ENCODE results near the gene C16orf78. TPM values are rescaled to one million over a fixed set of nuclear protein-coding genes. Genes with fewer than 3 reads are reported as not detected.
A peak's percentile ranks its signal among the peaks of the same experiment; 100 is the strongest.

The C16orf78 gene
- total RNA-seq, 1 donor from 2014 or later, result not detected

- no peak for DNase-seq (ENCODE audit: low spot score)
- no peaks in the 10 kb centered on the region for H3K36me3 ChIP-seq
These were observed 46.3 kb downstream of the C16orf78 start for GRCh38 chr16:49419862-49420261.

GRCh38 chr16:49422896-49423295 lies 49.3 kb downstream of the C16orf78 start:
- Histone ChIP-seq H3K9ac (no peak overlapping the region), H3K4me2 (no peak overlapping the region), H3K4me3 (no peak overlapping the region), H4K20me1 (ENCODE audit: low read depth) (no peaks in the 10 kb centered on the region), H3K4me1 (peaks cover 13% of the 10 kb centered on the region), H3K36me3 (no peaks in the 10 kb centered on the region), H3F3A (ENCODE audit: low read depth) (no peaks in the 10 kb centered on the region), H3K27ac (no peak overlapping the region), H3K79me2 (ENCODE audit: low read depth) (no peaks in the 10 kb centered on the region), H3K27me3 (no peaks in the 10 kb centered on the region), H3K9me3 (ENCODE audit: low read depth) (no peaks in the 10 kb centered on the region), H2AFZ (replicated peaks) (no peak overlapping the region)
- Mint-ChIP-seq H3K36me3 (no peaks in the 10 kb centered on the region), H3K27ac (no peak overlapping the region), H3K27me3 (ENCODE audit: insufficient read depth, low read depth) (peaks cover 6% of the 10 kb centered on the region), H3K9me3 (peaks cover 3% of the 10 kb centered on the region), H3K4me3 (no peak overlapping the region), H3K4me1 (peaks cover 14% of the 10 kb centered on the region)
- no peak for DNase-seq (ENCODE audit: low spot score)
- no peak for TF ChIP-seq CTCF (IDR thresholded peaks at IDR 0.05)
- TF ChIP-seq EZH2 (IDR thresholded peaks at IDR 0.05), result no peak
- no peak for TF ChIP-seq EZH2phosphoT487 (IDR thresholded peaks at IDR 0.05)

More at GRCh38 chr16:49419862-49420261, 46.3 kb downstream of the C16orf78 start:
- no peak overlapping the region for H3K4me2 ChIP-seq
- no peaks in the 10 kb centered on the region for H3K27me3 ChIP-seq
- no peak overlapping the region for H3K4me3 ChIP-seq
- no peaks in the 10 kb centered on the region for H3K36me3 Mint-ChIP-seq
- H3K9ac ChIP-seq, result no peak overlapping the region
- H3K79me2 ChIP-seq (ENCODE audit: low read depth), result no peaks in the 10 kb centered on the region
- no peak overlapping the region for H3K4me3 Mint-ChIP-seq
- H3F3A ChIP-seq (ENCODE audit: low read depth), result peaks cover 4% of the 10 kb centered on the region
- peaks cover 18% of the 10 kb centered on the region for H3K4me1 Mint-ChIP-seq
- H2AFZ ChIP-seq (replicated peaks), result no peak overlapping the region
- H4K20me1 ChIP-seq (ENCODE audit: low read depth), result no peaks in the 10 kb centered on the region
- H3K27ac ChIP-seq, result no peak overlapping the region
- TF ChIP-seq CTCF (IDR thresholded peaks at IDR 0.05) (no peak), EZH2 (IDR thresholded peaks at IDR 0.05) (no peak), EZH2phosphoT487 (IDR thresholded peaks at IDR 0.05) (no peak)
- H3K27me3 Mint-ChIP-seq (ENCODE audit: insufficient read depth, low read depth), result peaks cover 6% of the 10 kb centered on the region
- H3K9me3 ChIP-seq (ENCODE audit: low read depth), result no peaks in the 10 kb centered on the region
- peak overlapping the region; percentile 68 for H3K27ac Mint-ChIP-seq
- peaks cover 21% of the 10 kb centered on the region for H3K4me1 ChIP-seq
- peaks cover 3% of the 10 kb centered on the region for H3K9me3 Mint-ChIP-seq

- no peak overlapping the region for H3K9ac ChIP-seq
- H3K4me2 ChIP-seq, result no peak overlapping the region
- H3K9me3 ChIP-seq (ENCODE audit: low read depth), result no peaks in the 10 kb centered on the region
- no peaks in the 10 kb centered on the region for H3F3A ChIP-seq (ENCODE audit: low read depth)
- H3K4me1 ChIP-seq, result peaks cover 2% of the 10 kb centered on the region
- peaks cover 4% of the 10 kb centered on the region for H3K4me1 Mint-ChIP-seq
- no peak overlapping the region for H3K27ac Mint-ChIP-seq
- no peaks in the 10 kb centered on the region for H3K79me2 ChIP-seq (ENCODE audit: low read depth)
- no peaks in the 10 kb centered on the region for H3K36me3 ChIP-seq
- no peak overlapping the region for H3K4me3 Mint-ChIP-seq
- no peak overlapping the region for H3K27ac ChIP-seq
- H3K36me3 Mint-ChIP-seq, result no peaks in the 10 kb centered on the region
- H2AFZ ChIP-seq (replicated peaks), result no peak overlapping the region
- no peak overlapping the region for H3K4me3 ChIP-seq
- TF ChIP-seq EZH2 (IDR thresholded peaks at IDR 0.05) (no peak), EZH2phosphoT487 (IDR thresholded peaks at IDR 0.05) (no peak), CTCF (IDR thresholded peaks at IDR 0.05) (no peak)
- no peak for DNase-seq (ENCODE audit: low spot score)
- H4K20me1 ChIP-seq (ENCODE audit: low read depth), result no peaks in the 10 kb centered on the region
- H3K27me3 ChIP-seq, result no peaks in the 10 kb centered on the region
- H3K27me3 Mint-ChIP-seq (ENCODE audit: insufficient read depth, low read depth), result peaks cover 7% of the 10 kb centered on the region
- H3K9me3 Mint-ChIP-seq, result peaks cover 15% of the 10 kb centered on the region
These were observed 51.4 kb downstream of the C16orf78 start for GRCh38 chr16:49424961-49425360.

All from neural progenitor cell (in vitro differentiated cells).